HG03175 (cell line): ENCODE data around the gene CCR2.
"Not testable (repeated sequence)": the region's sequence is repeated elsewhere in the genome, so short reads cannot be mapped to it uniquely, and the experiment has no call there.

Experiments used
- ATAC-seq: cut with Tn5 transposase; IDR thresholded peaks from one replicate; pipeline ENCODE4 v1.9.1; 2021; ENCODE audit warnings: mild to moderate bottlenecking, moderate library complexity; ENCODE audit not compliant: unreplicated experiment

The CCR2 gene

GRCh38 chr3:46375814-46376213 is 21.9 kb downstream of the CCR2 start:
- no peak for ATAC-seq

DNA sequence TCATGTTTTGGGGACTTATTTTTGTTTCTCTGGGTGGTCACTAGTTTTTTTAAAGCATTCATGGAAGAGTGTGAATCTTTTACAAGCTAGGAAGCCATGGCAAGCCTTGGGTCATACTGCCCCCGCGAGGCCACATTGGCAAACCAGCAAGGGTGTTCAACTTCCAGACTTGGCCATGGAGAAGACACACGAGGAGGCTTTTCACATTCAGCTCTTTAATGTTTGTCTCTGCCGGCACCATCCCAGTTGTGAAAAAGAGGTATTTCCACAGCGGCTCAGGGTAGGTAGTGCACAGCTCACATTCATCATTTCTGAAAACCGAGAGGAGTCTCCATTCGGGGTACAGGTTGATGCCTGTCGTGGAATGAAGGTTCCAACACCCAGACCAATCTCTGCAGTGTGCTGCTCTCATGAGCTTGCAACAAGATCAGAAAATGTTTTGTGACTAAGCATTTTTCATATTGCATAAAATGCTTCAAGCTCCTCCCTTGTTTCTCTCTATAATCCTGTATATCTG is 24.6 kb downstream of the CCR2 start:
- no peak for ATAC-seq

- ATAC-seq = no peak
These were observed 26.7 kb downstream of the CCR2 start for GRCh38 chr3:46380471-46381221.

DNA sequence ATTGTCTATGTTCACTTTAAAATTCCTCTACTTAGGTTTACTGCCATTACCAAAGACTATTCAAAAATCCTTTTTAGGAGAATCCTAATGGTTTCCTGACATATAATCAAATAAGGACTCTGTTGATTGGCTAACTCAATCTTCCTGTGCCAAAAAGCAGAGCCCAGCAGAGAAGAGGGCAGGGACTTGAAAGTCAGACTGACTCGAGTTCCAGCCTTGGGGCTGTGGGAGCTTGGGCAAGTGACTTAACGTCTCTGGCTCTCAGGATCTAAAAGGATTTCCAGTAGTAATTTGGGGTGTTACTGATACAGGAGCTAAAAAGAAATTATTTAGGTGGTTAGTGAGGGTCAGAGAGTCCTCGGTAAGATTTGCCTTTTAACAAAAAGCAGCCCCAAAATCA is 27.7 kb downstream of the CCR2 start:
- no peak for ATAC-seq

DNA sequence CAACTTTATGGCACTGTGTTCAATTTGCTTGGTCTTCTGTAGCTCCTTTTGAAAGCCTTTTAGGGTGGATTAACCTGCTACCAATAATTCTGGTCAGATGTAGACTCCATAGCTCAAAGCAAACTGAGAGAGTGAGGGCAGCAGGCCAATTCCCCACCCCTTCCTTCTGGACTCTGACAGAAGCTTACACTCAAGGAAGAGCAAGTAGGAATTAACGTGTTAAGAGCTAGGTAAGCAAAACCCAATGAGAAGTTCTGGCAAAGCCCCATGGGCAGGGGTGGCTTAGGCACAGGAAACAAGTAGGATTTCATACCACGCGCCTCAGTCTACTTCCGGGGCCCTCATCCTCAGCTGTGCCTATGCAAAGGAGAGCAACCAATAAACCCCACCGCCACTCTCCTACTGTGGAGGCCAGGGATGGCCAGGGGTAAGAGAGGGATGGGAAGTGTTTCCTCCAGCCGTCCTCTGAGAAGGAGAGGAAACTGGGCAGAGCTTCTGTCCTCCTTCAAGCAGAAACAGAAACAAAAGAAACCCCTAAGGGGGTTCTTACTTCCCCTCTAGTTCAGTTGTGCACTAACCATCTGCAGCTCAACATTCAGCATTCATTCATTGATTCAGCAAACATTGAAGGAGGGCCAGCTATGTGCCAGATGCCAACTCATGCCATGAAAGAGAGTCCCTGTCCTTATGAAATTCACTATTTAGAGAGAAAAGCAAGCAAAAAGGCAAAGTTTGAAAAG is 29.5 kb downstream of the CCR2 start:
- no peak for ATAC-seq

DNA sequence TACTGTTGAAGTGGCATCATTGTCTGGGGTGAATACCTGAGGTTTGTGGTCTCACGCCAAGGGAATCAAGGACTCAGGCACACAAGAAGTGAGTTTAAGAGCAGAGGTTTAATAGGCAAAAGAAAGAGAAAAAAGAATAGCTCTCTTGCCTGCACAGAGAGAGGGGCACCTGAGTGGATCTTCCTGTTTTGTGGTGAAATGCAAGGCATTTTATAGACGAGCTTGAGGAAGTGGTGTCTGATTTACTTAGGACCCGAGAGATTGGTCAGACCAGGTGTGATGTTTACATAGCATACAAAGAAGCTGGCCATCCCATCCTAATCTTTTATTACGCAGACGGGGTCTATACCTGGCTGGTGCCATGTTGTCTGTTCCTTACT is 30.0 kb downstream of the CCR2 start:
- no peak for ATAC-seq

- no peak for ATAC-seq
These were observed 32.3 kb downstream of the CCR2 start for GRCh38 chr3:46386205-46386604.

DNA sequence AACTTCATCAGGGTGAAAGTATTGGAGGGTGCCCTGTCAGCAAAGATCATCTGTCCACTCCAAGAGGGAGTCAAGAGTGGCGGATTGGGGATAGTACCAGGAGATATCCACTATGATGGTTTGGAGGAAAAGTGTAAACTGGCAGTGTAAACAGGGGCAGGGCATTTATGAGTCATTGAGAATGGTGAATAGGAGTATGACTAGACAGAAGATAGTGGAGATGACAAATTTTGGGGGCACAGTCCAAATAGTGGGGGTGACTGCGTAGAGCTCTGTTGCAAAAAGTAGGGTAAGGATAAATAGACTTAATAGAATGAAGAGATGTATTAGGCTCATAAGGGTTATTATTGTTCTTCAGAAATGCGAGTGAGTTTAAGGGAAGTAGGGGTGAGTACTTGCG is 34.9 kb downstream of the CCR2 start:
- not testable (repeated sequence) for ATAC-seq

- no peak for ATAC-seq
These were observed 35.4 kb downstream of the CCR2 start for GRCh38 chr3:46389306-46389705.

- ATAC-seq = not testable (repeated sequence)
These were observed 37.6 kb downstream of the CCR2 start for GRCh38 chr3:46391526-46391925.

DNA sequence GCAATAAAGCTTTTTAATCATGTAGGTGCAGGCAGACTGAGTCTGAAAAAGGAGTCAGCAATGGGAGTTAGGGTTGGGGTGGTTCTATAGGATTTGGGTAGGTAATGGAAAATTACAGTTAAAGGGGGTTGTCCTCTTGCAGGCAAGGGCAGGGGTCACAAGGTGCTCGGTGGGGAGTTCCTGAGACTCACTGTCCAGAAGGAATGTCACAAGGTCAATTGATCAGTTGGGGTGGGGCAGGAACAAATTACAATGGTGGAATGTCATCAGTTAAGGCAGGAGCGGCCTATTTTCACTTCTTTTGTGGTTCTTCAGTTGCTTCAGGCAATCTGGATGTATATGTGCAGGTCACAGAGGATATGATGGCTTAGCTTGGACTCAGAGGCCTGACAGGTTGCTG is 39.1 kb downstream of the CCR2 start:
- no peak for ATAC-seq

GRCh38 chr3:46393554-46394434 is 39.9 kb downstream of the CCR2 start:
- no peak for ATAC-seq

DNA sequence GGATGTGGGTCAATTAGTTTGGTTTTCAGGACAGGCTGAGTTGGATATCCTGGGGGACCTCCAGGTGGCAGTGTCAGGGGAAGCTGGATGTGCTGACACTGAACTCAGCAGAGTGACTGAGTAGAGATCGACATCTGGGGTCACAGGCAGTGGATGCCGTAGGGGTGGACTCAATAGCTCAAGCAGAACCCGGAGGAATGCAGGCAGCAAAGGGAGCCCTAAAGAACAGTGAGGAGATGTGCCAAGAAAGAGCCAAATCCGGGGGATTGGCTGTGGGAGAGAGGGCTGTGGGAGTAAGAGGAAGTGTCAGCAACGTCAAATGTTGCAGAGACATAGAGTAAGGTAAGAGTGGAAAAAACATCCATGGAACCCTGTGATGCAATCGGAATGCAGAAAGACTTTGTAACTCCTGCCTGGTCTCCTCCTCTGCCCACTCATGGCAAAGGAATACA is 41.3 kb downstream of the CCR2 start:
- ATAC-seq = no peak

GRCh38 chr3:46395766-46396530 is 42.0 kb downstream of the CCR2 start:
- no peak for ATAC-seq

GRCh38 chr3:46397111-46397510 is 43.2 kb downstream of the CCR2 start:
- no peak for ATAC-seq

- ATAC-seq = no peak
These were observed 44.5 kb downstream of the CCR2 start for GRCh38 chr3:46398186-46398955.

- no peak for ATAC-seq
These were observed 45.2 kb downstream of the CCR2 start for GRCh38 chr3:46399098-46399497.

GRCh38 chr3:46399557-46399956 is 45.6 kb downstream of the CCR2 start:
- ATAC-seq = no peak

DNA sequence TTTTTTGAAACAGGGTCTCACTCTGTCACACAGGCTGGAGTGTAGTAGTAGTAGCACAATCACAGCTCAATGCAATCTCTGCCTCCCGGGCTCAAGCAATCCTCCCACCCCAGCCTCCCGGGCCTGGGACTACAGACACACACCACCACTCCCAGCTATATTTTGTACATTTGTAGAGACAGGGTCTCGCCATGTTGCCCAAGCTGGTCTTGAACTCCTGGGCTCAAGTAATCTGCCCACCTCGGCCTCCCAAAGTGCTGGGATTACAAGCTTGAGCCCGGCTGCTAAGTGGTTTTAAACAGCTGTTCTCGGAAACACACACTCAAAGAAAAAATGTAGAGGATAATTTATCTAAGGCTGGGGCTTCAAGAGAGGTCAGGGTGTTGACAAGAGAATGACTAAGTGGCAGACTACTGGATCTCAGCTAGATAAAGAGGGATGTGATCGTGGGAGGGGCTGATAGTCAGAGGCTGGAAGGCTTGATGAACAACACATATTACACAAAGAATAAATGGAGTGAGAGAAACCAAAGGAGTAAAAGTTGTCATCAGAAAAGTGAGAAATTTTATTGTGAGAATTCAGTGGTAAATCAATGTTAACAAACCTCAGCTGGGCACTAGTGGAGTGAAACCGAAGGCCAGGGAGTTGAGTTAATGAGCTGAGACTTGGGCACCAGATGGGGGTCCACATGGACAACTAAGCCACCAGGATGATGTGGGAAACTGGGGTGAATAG is 46.3 kb downstream of the CCR2 start:
- no peak for ATAC-seq
